OCI-LY3 (cell line): ENCODE results near the gene RNF128.

Experiments used
- EZH2phosphoT487 ChIP-seq: fragments of 200-600 bp; shearing (Covaris generic); IDR thresholded peaks from 2 replicates; pipeline ENCODE4 v1.6.1; 2018; ENCODE audit warnings: antibody characterized with exemption, mixed run types, low read depth
- TF ChIP-seq, protein P1 (sequence below): fragments of 200-600, 300-600 bp; sonication (generic); IDR thresholded peaks from 2 replicates; pipeline ENCODE4 v1.5.1; 2014; ENCODE audit warnings: antibody characterized with exemption, low read length, low read depth

DNA sequence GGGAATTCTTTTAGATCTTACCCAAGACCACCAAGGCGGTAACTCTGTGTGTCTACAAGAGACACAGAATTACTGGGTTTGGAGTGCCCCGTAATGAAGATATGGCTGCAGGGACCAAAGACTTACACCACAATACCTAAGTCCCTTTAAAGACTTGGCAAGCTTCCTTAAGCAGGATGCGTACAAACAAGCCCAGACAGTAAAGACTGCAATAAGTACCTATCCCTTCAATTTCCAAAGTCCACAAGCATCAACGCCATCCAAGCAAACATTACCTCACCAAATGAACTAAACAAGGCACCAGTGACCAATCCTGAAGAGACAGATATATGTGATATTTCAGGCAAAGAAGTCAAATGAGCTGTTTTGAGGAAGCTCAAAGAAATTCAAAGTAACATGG, 42.3 kb upstream of the RNF128 start:
- TF ChIP-seq, protein P1, sequence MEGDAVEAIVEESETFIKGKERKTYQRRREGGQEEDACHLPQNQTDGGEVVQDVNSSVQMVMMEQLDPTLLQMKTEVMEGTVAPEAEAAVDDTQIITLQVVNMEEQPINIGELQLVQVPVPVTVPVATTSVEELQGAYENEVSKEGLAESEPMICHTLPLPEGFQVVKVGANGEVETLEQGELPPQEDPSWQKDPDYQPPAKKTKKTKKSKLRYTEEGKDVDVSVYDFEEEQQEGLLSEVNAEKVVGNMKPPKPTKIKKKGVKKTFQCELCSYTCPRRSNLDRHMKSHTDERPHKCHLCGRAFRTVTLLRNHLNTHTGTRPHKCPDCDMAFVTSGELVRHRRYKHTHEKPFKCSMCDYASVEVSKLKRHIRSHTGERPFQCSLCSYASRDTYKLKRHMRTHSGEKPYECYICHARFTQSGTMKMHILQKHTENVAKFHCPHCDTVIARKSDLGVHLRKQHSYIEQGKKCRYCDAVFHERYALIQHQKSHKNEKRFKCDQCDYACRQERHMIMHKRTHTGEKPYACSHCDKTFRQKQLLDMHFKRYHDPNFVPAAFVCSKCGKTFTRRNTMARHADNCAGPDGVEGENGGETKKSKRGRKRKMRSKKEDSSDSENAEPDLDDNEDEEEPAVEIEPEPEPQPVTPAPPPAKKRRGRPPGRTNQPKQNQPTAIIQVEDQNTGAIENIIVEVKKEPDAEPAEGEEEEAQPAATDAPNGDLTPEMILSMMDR = no peak
- no peak for TF ChIP-seq EZH2phosphoT487
